Activated T-cell treated with anti-CD3 and anti-CD28 coated beads, Interleukin-2, amount 50 U/mL, for 72 hours (primary cell): ENCODE data around the gene FHIT. TPM values are rescaled to one million over a fixed set of nuclear protein-coding genes. Genes with fewer than 3 reads are reported as not detected.

ENCODE experiments used
- ATAC-seq, 2 donors: fragments of 150-1000 bp; cut with Tn5 transposase; replicated peaks in 1 of 2; 2 replicates each; pipeline ENCODE4 v1.10.0; 2021; ENCODE audit warnings: moderate library complexity in 2 of 2, mild to moderate bottlenecking in 1 of 2
- DNase-seq, 2 donors: peaks; one replicate each; pipeline ENCODE4 v3.0.0; 2021 to 2022; ENCODE audit warnings: mixed read lengths in 1 of 2
- H3K27ac Mint-ChIP-seq: one replicate; pipeline ENCODE4 v1.8.0; 2022; ENCODE audit warnings: mild to moderate bottlenecking, moderate library complexity, mixed read lengths
- H3K27me3 Mint-ChIP-seq: one replicate; pipeline ENCODE4 v1.8.0; 2022; ENCODE audit warnings: low read depth, mixed read lengths
- H3K36me3 Mint-ChIP-seq, 2 donors: one replicate each; pipeline ENCODE4 v1.8.0; 2022; ENCODE audit warnings: mixed read lengths in 2 of 2, mild to moderate bottlenecking in 1 of 2; ENCODE audit not compliant: insufficient read depth in 2 of 2
- H3K4me1 Mint-ChIP-seq: one replicate; pipeline ENCODE4 v1.8.0; 2022; ENCODE audit warnings: low read depth, mixed read lengths
- H3K4me3 Mint-ChIP-seq, 2 donors: one replicate each; pipeline ENCODE4 v1.8.0; 2022; ENCODE audit warnings: mild to moderate bottlenecking in 2 of 2, mixed read lengths in 2 of 2, moderate library complexity in 2 of 2
- H3K9me3 Mint-ChIP-seq, 2 donors: one replicate each; pipeline ENCODE4 v1.8.0; 2022; ENCODE audit warnings: mixed read lengths in 2 of 2
- total RNA-seq, 2 donors: library from RNA; stranded (reverse); gene quantifications; one replicate each; pipeline ENCODE4 v1.2.3, GENCODE V29; 2022

FHIT gene
- total RNA-seq, 2 donors from 2014 or later: 48.2 to 54.9 TPM

DNA sequence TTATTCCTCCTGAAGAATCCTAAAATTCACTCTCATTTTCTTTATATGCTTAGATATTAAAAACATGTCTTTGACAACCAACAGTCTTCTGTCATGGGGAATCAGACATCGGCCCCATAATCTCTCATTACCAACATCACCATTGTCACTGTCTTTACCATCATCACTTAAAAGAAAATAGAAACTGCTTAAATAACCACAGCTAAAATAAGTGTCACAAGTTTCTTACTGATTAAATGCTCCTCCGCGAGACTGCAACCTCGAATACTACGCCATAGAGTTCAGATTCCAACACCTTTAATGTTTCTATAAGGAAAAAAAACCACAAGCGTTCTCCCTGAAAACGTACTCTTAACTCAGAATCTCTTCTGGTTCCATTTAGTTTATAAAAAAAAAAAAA lies 1223.9 kb downstream of the FHIT start:
- no peaks in the 10 kb centered on the region for H3K9me3 Mint-ChIP-seq
- DNase-seq (no peak), ATAC-seq (peak in 1 of 2 donors; percentile 42)
- no peaks in the 10 kb centered on the region for H3K27me3 Mint-ChIP-seq
- peak overlapping the region; percentile 36 to 73 for H3K4me3 Mint-ChIP-seq
- peak overlapping the region; percentile 52 for H3K27ac Mint-ChIP-seq
- H3K4me1 Mint-ChIP-seq: peaks cover 82% of the 10 kb centered on the region
- H3K36me3 Mint-ChIP-seq: peaks cover 0 to 8% of the 10 kb centered on the region in 2 donors

DNA sequence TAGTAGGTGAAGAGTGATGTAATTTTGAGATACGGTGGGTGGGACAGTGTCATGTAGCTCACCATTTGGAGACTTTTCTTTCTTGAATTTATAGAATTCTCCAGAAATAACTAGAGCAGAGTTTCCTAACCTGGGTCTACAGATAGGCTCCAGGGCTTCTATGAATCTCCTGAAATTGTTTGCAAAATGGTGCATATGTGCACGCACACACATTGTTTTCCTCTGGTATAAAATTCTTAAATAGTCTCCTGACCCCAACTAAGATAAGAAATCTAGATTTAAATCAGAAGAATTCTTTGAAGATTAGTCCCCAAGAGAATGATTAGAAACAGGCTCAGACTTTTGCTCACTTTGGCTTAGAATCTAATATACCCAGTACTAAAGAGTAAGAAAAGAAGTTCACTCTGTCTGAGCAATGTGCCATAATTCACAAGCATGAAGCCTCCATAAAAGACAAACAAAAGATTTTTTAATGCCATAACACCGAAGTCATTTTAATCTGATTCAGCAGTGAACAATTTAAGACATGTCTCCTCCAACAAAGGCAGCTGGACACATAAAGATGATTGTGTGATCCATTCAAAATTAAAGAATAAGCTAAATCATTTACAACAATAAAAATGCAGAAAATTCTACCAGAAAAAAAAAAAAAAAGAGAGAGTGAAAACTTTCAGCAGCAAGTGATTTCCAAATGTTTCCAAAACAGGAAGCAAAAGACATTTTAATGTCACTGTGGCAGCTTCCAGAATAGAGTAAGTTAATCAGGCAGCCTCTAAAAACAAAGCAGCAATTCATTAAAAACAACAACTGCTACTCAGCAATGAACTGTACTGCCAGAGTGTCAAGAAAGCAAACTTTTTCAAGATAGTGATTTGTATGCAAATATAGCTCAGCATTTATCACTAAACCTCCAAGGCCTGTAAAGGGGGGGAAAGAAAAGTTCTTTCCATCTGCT lies 1225.9 kb downstream of the FHIT start:
- peaks cover 0 to 8% of the 10 kb centered on the region in 2 donors for H3K36me3 Mint-ChIP-seq
- peaks cover 83% of the 10 kb centered on the region for H3K4me1 Mint-ChIP-seq
- H3K27ac Mint-ChIP-seq: peak overlapping the region; percentile 82
- peak overlapping the region; percentile 16 to 73 for H3K4me3 Mint-ChIP-seq
- H3K9me3 Mint-ChIP-seq: no peaks in the 10 kb centered on the region
- no peak for DNase-seq
- no peak for ATAC-seq
- no peaks in the 10 kb centered on the region for H3K27me3 Mint-ChIP-seq

DNA sequence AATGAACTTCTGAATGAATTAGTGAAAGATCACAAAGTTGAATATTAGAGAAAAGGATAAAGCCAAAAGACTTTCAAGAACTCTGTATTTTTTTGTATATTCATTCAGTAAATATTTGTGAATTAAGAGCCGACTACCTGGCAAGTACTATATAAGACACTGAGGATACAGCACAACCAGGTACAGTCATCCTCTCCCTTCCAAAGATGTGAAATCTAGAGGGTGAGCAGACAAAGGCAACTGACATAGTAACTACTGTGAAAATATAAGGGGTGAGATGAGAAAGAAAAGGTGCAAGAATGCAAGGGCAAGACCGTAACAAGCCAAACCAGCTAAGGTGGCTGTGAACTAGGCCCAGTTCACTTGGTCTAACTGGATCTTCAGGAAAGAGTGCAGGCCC lies 1226.9 kb downstream of the FHIT start:
- ATAC-seq: peak; percentile 15 to 58

DNA sequence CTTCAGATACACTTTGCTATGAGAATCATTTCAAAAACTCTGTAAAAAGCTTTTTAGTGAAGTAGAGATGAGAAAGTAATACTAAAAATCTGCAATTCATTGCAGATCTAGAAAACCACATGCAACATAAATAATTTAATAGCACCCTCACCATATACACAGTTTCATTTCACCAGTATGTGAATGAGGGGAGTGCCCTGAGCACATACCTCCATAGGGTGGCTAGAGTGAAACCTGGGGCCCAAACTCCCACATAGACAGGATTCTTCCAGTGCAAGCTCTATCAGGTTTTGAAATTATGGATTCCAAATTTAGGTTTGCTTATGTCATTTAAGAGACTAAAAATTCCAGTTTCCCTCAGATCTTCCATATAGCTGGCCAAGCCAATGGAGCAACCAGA lies 1228.1 kb downstream of the FHIT start:
- Mint-ChIP-seq H3K27me3 (no peaks in the 10 kb centered on the region), H3K9me3 (peaks cover 4% of the 10 kb centered on the region in 2 donors), H3K27ac (peak overlapping the region; percentile 96), H3K36me3 (peaks cover 6 to 14% of the 10 kb centered on the region in 2 donors), H3K4me3 (peak overlapping the region; percentile 16 to 80), H3K4me1 (peaks cover 77% of the 10 kb centered on the region)
- no peak for DNase-seq
- ATAC-seq: no peak

More for the DNA sequence above, 1226.9 kb downstream of the FHIT start:
- Mint-ChIP-seq H3K36me3 (peaks cover 0 to 8% of the 10 kb centered on the region in 2 donors), H3K27me3 (no peaks in the 10 kb centered on the region), H3K4me3 (peak overlapping the region in 1 of 2 donors; percentile 73), H3K27ac (peak overlapping the region; percentile 77), H3K4me1 (peaks cover 77% of the 10 kb centered on the region), H3K9me3 (no peaks in the 10 kb centered on the region)
- no peak for DNase-seq

DNA sequence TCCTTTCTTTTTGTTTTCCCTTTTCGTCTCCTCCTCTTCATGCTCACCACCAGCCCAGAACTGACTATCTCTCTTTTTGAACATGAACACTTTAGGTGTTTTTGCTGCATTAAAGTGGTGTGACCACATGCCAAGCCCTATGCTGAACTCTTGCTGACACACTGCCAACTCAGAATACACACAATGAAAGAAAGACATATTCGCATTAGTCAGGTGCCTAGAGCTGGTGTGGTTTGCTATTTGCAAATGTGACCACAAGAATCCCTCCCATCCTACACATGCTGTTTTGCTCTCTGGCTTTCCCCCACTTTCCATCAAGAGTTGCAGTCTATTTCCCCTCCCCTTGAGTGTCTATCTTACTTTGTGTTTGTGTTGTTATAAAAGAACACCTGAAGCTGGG lies 1233.6 kb downstream of the FHIT start:
- peak overlapping the region; percentile 96 for H3K27ac Mint-ChIP-seq
- no peaks in the 10 kb centered on the region for H3K27me3 Mint-ChIP-seq
- peaks cover 75% of the 10 kb centered on the region for H3K4me1 Mint-ChIP-seq
- H3K4me3 Mint-ChIP-seq: peak overlapping the region; percentile 67 to 73
- peaks cover 7 to 9% of the 10 kb centered on the region in 2 donors for H3K9me3 Mint-ChIP-seq
- ATAC-seq: peak; percentile 92 to 94
- peaks cover 12 to 16% of the 10 kb centered on the region in 2 donors for H3K36me3 Mint-ChIP-seq
- DNase-seq: peak; percentile 69 to 79

DNA sequence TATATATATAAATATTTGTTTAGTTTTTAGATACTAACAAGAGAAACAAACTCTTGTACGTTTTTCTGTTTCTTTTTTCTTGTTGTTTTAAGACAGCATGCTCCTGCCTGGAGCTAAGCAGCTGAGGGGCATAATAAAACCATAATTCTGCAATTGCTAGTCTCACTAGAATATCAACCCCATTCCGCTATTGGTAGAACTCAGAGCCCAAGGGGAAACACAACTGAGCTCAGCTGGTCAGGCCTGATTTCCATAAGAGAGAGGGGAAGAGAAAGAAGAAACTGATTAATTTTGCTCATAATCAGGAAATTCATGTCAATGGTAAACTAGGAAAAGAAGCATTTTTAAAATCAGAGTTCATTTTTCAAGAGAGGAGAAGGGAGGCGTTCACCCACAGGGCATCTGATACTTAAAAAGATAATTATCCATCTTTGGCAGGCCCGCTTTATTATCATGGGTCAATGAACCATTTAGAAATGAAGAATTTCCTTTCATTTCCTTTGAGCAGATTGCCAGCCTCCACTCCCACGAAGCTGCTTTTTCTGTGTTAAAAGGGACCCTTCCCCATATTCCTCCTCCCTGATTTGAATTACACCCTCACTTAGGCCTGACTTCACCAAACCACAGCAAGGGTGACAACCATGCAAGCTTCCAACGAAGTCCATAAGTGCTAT lies 1236.1 kb downstream of the FHIT start:
- Mint-ChIP-seq H3K4me3 (peak overlapping the region; percentile 13 to 52), H3K4me1 (peaks cover 84% of the 10 kb centered on the region), H3K27ac (no peak overlapping the region), H3K9me3 (peaks cover 9% of the 10 kb centered on the region in 2 donors), H3K36me3 (peaks cover 15 to 22% of the 10 kb centered on the region in 2 donors), H3K27me3 (no peaks in the 10 kb centered on the region)
- ATAC-seq: no peak
- no peak for DNase-seq

DNA sequence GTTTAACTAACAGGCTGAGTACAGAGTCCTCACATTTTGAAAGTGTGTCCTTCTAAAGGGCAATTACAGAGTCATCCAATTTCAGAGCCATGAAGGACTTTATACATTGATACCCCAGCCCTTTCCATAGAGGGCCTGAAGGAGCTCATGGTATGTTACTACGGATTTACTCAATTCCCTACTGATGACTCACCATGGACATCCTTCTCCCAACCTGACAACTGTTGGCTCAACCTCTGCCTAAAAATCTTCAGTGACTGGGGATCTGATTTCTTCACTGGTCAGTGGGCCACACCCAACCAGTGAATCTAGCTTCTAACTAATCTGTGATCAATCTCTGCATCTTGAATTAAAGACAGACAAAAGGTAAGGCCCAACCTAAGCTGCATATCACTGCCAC lies 1238.0 kb downstream of the FHIT start:
- H3K27me3 Mint-ChIP-seq: no peaks in the 10 kb centered on the region
- H3K4me1 Mint-ChIP-seq: peaks cover 89% of the 10 kb centered on the region
- ATAC-seq: no peak
- peaks cover 6% of the 10 kb centered on the region in 2 donors for H3K9me3 Mint-ChIP-seq
- H3K36me3 Mint-ChIP-seq: peaks cover 10 to 13% of the 10 kb centered on the region in 2 donors
- DNase-seq: no peak
- peak overlapping the region; percentile 59 for H3K27ac Mint-ChIP-seq
- H3K4me3 Mint-ChIP-seq: peak overlapping the region in 1 of 2 donors; percentile 35

DNA sequence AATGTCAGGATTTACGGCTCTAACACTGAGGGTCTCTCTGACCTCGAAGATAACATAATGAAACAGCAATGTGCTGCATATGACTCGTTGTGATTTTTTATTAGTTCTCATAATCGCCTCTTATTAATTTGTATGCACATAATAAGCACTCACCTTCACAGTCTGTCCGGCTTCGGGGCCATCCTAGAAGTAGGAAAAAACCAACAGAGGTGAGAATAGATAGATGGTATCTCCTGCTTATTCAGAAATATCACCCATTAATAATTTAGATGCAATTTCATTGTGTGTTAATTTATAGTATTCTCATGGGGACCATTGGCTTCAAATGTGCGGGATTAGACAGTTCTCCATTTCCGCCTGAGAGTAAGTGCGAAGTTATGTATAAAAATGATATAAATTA lies 1240.0 kb downstream of the FHIT start:
- no peaks in the 10 kb centered on the region for H3K27me3 Mint-ChIP-seq
- H3K27ac Mint-ChIP-seq: peak overlapping the region; percentile 46
- peaks cover 0 to 2% of the 10 kb centered on the region in 2 donors for H3K9me3 Mint-ChIP-seq
- peaks cover 3 to 6% of the 10 kb centered on the region in 2 donors for H3K36me3 Mint-ChIP-seq
- DNase-seq: no peak
- H3K4me3 Mint-ChIP-seq: peak overlapping the region; percentile 67 to 81
- peaks cover 89% of the 10 kb centered on the region for H3K4me1 Mint-ChIP-seq
- ATAC-seq: no peak

DNA sequence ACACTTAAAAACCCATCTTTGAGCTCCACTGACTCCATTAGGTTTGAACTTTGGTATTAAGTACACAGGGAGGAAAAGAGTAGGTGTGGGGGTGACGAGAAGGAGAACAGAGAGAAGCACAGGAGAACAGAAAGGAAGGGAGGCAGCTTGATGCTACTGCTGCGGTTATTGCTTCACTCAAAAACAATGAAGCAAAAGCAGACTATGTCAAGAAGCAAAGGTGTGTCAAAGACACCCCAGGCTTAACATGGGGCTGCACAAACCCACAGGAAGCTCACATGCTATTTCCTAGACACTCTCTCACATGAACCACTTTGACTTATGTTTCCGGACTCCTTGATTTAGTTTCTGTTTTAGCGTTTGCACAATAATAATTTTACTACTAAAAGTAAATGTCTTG lies 1240.5 kb downstream of the FHIT start:
- no peaks in the 10 kb centered on the region for H3K27me3 Mint-ChIP-seq
- H3K4me3 Mint-ChIP-seq: peak overlapping the region; percentile 67 to 81
- peaks cover 0 to 2% of the 10 kb centered on the region in 2 donors for H3K9me3 Mint-ChIP-seq
- DNase-seq (peak; percentile 54 to 66), ATAC-seq (peak; percentile 99)
- H3K27ac Mint-ChIP-seq: peak overlapping the region; percentile 46
- H3K4me1 Mint-ChIP-seq: peaks cover 89% of the 10 kb centered on the region
- H3K36me3 Mint-ChIP-seq: peaks cover 6 to 8% of the 10 kb centered on the region in 2 donors

DNA sequence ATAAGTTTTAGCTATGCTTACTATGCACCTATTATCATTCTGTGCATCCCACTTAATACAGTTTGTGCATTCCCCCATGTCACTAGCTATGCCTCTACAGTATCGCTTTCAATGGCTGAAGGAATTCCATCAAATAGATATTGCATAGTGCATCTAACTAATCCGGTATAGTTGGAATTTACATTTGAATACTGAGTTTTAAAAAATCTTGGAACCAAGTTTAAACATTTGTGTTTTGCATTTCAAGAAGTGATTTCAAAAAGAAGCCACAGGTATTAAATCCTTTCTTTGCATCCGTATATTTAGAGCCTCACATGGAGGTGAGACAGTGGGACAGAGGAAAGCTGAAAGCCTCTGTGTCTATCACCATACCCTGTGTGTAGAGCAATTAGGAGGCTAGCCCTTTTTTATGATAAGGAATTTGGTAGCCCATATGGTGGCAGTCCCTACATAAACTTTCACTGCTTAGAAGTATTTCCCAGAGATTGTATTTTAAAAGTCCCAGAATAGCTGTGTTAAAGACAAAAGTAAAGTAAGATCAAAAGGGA lies 1241.2 kb downstream of the FHIT start:
- H3K4me3 Mint-ChIP-seq: peak overlapping the region; percentile 67 to 81
- no peaks in the 10 kb centered on the region for H3K27me3 Mint-ChIP-seq
- H3K9me3 Mint-ChIP-seq: peaks cover 0 to 2% of the 10 kb centered on the region in 2 donors
- DNase-seq: no peak
- peak overlapping the region; percentile 46 for H3K27ac Mint-ChIP-seq
- peaks cover 6 to 11% of the 10 kb centered on the region in 2 donors for H3K36me3 Mint-ChIP-seq
- no peak for ATAC-seq
- H3K4me1 Mint-ChIP-seq: peaks cover 89% of the 10 kb centered on the region

DNA sequence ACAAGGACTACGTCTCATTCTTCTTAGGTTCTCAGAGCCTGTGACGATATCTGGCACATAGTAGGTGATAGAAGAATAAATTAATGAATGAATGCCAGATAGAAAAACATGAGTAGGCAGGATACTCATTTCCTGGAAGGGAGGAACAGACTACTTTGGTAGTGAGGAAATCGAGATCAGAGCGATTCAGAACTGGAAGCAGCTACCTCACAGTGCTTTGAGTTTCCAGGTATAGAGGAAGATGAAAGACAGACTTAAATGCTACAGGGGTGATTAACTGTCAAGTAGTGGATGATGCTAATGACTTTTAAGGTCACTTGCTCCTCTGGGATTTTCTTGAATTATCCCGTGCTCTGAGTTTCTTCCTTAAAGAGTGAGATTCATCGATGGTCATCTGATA lies 1249.9 kb downstream of the FHIT start:
- no peaks in the 10 kb centered on the region for H3K27me3 Mint-ChIP-seq
- H3K27ac Mint-ChIP-seq: peak overlapping the region; percentile 78
- peak overlapping the region; percentile 33 to 51 for H3K4me3 Mint-ChIP-seq
- H3K9me3 Mint-ChIP-seq: peaks cover 2% of the 10 kb centered on the region in 2 donors
- DNase-seq (no peak), ATAC-seq (peak in 1 of 2 donors; percentile 57)
- peaks cover 3 to 9% of the 10 kb centered on the region in 2 donors for H3K36me3 Mint-ChIP-seq
- H3K4me1 Mint-ChIP-seq: peaks cover 70% of the 10 kb centered on the region

DNA sequence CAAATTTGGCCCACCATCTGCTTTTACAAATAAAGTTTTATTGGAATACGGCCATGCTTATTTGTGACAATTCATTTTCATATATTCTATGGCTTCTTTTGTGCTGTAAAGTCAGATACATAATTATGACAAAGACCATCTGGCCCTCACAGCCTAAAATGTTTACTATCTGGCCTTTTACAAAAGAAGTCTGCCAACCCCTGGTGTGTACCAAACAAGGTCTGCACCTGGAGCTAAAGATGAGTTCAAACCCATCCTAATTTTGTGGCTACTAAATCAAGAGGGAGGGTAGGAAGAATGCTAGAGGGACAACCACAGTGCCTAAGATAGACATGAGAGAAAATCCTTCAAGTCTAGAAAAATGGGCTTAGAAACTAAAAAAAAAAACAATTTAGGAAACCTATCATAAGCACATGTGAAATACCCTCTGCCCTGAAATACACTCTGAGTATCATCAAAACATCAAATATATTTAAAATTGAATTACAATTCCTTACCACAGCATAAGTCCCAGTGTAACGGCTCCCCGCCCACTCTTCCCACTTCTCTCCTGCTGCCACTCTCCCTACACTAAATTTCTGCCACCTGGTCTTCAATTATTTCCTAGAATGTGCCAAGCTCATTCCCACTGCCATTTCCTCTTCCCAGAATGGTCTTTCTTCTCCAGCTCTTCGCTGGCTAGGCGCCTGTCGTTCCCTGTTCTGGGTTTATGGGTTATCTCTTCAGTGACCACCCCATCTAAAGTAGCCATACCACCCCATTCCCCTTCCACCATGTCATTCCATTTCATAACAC lies 1250.7 kb downstream of the FHIT start:
- ATAC-seq: no peak
- Mint-ChIP-seq H3K4me1 (peaks cover 70% of the 10 kb centered on the region), H3K36me3 (peaks cover 0 to 5% of the 10 kb centered on the region in 2 donors), H3K4me3 (peak overlapping the region in 1 of 2 donors; percentile 33), H3K27ac (peak overlapping the region; percentile 78), H3K27me3 (no peaks in the 10 kb centered on the region), H3K9me3 (peaks cover 2% of the 10 kb centered on the region in 2 donors)
- no peak for DNase-seq
